ENCODE data around the gene NUDT8.
"Not testable (repeated sequence)": the region's sequence is repeated elsewhere in the genome, so short reads cannot be mapped to it uniquely, and the experiment has no call there.

DNA sequence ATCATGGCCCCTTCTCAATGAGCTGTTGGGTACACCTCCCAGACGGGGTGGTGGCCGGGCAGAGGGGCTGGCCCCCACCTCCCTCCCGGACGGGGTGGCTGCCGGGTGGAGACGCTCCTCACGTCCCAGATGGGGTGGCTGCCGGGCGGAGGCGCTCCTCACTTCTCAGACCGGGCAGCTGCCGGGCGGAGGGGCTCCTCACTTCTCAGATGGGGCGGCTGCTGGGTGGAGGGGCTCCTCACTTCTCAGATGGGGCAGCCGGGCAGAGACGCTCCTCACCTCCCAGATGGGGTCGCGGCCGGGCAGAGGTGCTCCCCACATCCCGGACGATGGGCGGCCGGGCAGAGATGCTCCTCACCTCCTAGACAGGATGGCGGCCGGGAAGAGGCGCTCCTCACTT, 31.8 kb downstream of the NUDT8 start:
- TF ChIP-seq, protein P1, sequence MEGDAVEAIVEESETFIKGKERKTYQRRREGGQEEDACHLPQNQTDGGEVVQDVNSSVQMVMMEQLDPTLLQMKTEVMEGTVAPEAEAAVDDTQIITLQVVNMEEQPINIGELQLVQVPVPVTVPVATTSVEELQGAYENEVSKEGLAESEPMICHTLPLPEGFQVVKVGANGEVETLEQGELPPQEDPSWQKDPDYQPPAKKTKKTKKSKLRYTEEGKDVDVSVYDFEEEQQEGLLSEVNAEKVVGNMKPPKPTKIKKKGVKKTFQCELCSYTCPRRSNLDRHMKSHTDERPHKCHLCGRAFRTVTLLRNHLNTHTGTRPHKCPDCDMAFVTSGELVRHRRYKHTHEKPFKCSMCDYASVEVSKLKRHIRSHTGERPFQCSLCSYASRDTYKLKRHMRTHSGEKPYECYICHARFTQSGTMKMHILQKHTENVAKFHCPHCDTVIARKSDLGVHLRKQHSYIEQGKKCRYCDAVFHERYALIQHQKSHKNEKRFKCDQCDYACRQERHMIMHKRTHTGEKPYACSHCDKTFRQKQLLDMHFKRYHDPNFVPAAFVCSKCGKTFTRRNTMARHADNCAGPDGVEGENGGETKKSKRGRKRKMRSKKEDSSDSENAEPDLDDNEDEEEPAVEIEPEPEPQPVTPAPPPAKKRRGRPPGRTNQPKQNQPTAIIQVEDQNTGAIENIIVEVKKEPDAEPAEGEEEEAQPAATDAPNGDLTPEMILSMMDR (IDR thresholded peaks at IDR 0.05) = not testable (repeated sequence)
- TF ChIP-seq POLR2A (IDR thresholded peaks at IDR 0.05) = not testable (repeated sequence)

Measured in thyroid gland (tissue), 4 donors.